Parathyroid adenoma (tissue), 2 donors: ENCODE measurements around the gene ARHGAP30.

Source experiments
- H2AFZ ChIP-seq: fragments of 300-600 bp; sonication (generic); one replicate; pipeline ENCODE4 v1.7.0; 2017; ENCODE audit warnings: antibody characterized with exemption, mild to moderate bottlenecking
- H3K27ac ChIP-seq: fragments of 300-600 bp; sonication (generic); one replicate; pipeline ENCODE4 v1.7.0; 2017
- H3K27me3 ChIP-seq: fragments of 300-600 bp; sonication (generic); one replicate; pipeline ENCODE4 v1.7.0; 2017; ENCODE audit warnings: low read length; ENCODE audit not compliant: control insufficient read depth, insufficient read depth
- H3K36me3 ChIP-seq: fragments of 300-600 bp; sonication (generic); one replicate; pipeline ENCODE4 v1.7.0; 2017; ENCODE audit warnings: low read length; ENCODE audit not compliant: control insufficient read depth, insufficient read depth
- H3K4me1 ChIP-seq: fragments of 300-600 bp; sonication (generic); one replicate; pipeline ENCODE4 v1.7.0; 2017; ENCODE audit warnings: control low read depth
- H3K4me2 ChIP-seq: fragments of 300-600 bp; sonication (generic); one replicate; pipeline ENCODE4 v1.7.0; 2017; ENCODE audit warnings: low read length
- H3K4me3 ChIP-seq: fragments of 300-600 bp; sonication (generic); one replicate; pipeline ENCODE4 v1.7.0; 2017; ENCODE audit warnings: low read depth, low read length
- H3K79me2 ChIP-seq: fragments of 300-600 bp; sonication (generic); one replicate; pipeline ENCODE4 v1.7.0; 2017; ENCODE audit warnings: control low read depth
- H3K9ac ChIP-seq: fragments of 300-600 bp; sonication (generic); one replicate; pipeline ENCODE4 v1.7.0; 2017; ENCODE audit warnings: mild to moderate bottlenecking
- H3K9me3 ChIP-seq: fragments of 300-600 bp; sonication (generic); one replicate; pipeline ENCODE4 v1.7.0; 2017; ENCODE audit warnings: low read length; ENCODE audit not compliant: control insufficient read depth
- TF ChIP-seq, protein P1 (sequence below): fragments of 300-600 bp; sonication (generic); IDR thresholded peaks from one replicate; pipeline ENCODE4 v1.7.0; 2017; ENCODE audit warnings: antibody characterized with exemption, mild to moderate bottlenecking
- donor health status: primary hyperparathyroidism.

Gene ARHGAP30

DNA sequence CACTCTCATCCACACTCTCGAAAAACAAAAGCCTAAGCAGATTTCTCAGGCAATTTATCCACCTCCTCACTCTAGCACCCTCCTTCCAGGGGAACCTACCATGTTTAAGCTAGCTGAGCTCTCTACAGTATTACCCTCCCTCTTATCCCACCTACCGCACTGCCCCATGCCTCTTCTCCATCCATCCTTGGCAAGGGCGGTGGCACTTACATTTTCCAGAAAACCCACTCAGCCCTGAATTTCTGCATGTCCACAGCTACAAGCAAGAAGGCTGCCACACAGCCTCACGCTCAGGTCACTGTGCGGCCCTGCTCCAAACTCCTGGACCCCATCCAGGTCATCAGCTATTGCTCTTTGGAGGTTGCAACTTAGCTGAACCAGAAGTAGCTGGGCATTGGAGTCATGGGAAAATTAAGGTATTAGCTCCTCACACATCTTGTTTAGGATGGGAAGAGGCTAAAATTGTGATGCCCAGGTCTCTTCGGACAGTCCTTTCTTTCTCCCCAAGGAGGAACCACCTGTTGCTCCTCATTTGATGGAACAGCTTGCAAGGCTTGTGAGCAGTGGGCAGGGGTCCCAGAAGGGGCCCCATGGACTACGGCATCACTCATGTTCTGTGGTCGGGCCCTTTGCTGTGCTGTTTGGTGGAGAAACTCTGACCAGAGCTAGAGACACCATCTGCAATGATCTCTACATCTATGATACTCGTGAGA is 29.6 kb upstream of the ARHGAP30 start:
- Histone ChIP-seq H3K79me2 (no peaks in the 10 kb centered on the region), H3K9me3 (no peaks in the 10 kb centered on the region), H3K27ac (no peak overlapping the region), H3K4me2 (peak overlapping the region; percentile 71), H3K9ac (no peak overlapping the region), H3K36me3 (no peaks in the 10 kb centered on the region), H3K27me3 (no peaks in the 10 kb centered on the region), H2AFZ (peak overlapping the region; percentile 83), H3K4me3 (peak overlapping the region; percentile 65), H3K4me1 (no peaks in the 10 kb centered on the region)
- TF ChIP-seq, protein P1, sequence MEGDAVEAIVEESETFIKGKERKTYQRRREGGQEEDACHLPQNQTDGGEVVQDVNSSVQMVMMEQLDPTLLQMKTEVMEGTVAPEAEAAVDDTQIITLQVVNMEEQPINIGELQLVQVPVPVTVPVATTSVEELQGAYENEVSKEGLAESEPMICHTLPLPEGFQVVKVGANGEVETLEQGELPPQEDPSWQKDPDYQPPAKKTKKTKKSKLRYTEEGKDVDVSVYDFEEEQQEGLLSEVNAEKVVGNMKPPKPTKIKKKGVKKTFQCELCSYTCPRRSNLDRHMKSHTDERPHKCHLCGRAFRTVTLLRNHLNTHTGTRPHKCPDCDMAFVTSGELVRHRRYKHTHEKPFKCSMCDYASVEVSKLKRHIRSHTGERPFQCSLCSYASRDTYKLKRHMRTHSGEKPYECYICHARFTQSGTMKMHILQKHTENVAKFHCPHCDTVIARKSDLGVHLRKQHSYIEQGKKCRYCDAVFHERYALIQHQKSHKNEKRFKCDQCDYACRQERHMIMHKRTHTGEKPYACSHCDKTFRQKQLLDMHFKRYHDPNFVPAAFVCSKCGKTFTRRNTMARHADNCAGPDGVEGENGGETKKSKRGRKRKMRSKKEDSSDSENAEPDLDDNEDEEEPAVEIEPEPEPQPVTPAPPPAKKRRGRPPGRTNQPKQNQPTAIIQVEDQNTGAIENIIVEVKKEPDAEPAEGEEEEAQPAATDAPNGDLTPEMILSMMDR: no peak

DNA sequence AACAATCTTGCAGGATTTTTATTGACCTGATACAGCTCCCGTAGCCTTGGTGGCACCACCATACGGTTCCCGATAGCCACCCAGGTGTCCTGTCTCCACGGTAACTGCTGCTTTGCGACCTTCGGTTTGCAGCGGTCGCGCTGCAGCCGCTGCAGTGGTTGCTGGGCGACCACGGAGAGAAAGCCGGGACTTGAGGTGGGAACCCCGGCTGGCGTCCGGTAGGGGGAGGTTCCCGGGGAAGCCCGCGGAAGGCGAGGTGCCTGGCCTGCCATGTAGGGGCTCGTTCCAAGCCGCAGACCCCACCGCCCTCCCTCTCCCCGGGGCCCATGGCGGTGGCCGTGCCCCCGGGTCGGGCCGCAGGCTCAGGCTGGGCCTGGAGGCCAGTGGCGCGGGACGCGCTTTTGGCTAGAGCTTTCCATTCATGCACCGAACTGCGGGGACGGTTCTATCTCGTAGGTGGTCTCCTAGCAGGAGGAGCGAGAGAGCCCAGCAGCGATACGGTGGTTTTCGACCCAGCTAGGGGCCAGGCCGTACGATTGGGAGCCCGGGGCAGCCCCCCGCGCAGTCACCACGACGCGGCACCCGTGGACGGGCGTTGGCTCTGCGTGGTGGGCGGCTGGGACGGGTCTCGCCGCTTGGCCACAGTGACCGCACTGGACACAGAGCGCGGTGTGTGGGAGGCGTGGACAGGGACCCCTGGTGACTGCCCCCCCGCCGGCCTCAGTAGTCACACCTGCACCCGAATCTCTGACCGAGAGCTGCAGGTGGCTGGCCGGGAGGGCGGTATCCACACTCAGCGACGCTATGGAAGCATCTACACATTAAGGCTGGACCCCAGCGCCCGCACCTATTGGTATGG is 28.7 kb upstream of the ARHGAP30 start, which contains the start of gene KLHDC9:
Gene KLHDC9 (plus strand): TSS at position 152 of the 859 bp plus-strand sequence. CDS start 175 bp downstream, at position 327.
- Histone ChIP-seq H3K27me3 (no peaks in the 10 kb centered on the region), H3K4me3 (peak within 1 kb of the TSS; percentile 65), H3K9ac (no peak within 1 kb of the TSS), H3K27ac (peak within 1 kb of the TSS; percentile 58), H3K4me2 (peak within 1 kb of the TSS; percentile 71), H3K36me3 (no peaks in the 10 kb centered on the region), H3K79me2 (no peaks in the 10 kb centered on the region), H3K9me3 (no peaks in the 10 kb centered on the region), H2AFZ (peak within 1 kb of the TSS; percentile 83), H3K4me1 (no peaks in the 10 kb centered on the region)
- TF ChIP-seq, protein P1: peak; percentile 27

DNA sequence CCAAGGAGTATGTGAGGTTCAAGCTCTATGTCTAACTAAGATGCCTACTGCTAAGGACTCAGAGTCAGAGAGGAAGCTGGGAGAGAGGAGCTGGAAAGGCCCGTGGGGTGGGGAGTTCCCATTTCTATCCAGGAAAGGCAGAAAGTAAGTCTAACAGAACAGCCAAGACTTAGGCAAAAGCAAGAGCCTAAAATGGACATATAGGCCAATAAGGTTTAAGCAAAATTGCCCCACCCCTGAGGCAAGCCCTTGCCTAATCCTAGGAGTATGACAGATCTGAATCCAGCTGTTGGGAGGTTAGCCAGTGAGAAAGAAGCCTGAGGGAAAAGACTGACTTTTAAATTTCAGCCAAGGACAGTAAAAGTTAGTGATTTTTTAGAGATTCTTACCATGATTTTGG is 26.8 kb upstream of the ARHGAP30 start:
- no peak overlapping the region for H3K4me2 ChIP-seq

DNA sequence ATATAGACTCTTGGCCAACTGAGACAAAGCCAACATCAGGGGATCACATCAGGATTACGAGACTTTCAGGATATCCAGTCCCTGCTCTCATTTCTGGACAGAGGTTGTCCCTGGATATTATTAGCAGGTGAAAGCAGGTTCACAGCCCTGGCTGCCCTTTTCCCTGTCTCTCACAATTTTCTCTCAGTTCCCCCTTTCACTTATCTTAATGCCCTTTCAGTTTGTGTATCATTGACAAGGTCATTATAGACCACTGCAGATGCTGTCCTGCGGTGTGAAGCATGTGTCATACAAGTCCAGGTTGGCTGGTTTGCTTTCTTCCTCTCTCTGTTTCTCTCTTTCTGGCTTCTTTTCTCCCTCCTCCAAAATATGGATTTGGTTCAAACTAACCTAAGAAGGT is 26.3 kb upstream of the ARHGAP30 start:
- no peaks in the 10 kb centered on the region for H3K79me2 ChIP-seq
- H3K9me3 ChIP-seq: no peaks in the 10 kb centered on the region
- no peak overlapping the region for H2AFZ ChIP-seq
- TF ChIP-seq, protein P1: no peak
- H3K27me3 ChIP-seq: no peaks in the 10 kb centered on the region
- H3K27ac ChIP-seq: no peak overlapping the region
- no peaks in the 10 kb centered on the region for H3K36me3 ChIP-seq
- no peak overlapping the region for H3K9ac ChIP-seq
- H3K4me2 ChIP-seq: no peak overlapping the region
- H3K4me1 ChIP-seq: no peaks in the 10 kb centered on the region
- H3K4me3 ChIP-seq: no peak overlapping the region

More for the DNA sequence above, 26.8 kb upstream of the ARHGAP30 start:
- H3K27ac ChIP-seq: no peak overlapping the region
- no peaks in the 10 kb centered on the region for H3K36me3 ChIP-seq
- H3K9me3 ChIP-seq: no peaks in the 10 kb centered on the region
- no peaks in the 10 kb centered on the region for H3K79me2 ChIP-seq
- no peaks in the 10 kb centered on the region for H3K4me1 ChIP-seq
- no peaks in the 10 kb centered on the region for H3K27me3 ChIP-seq
- no peak overlapping the region for H3K9ac ChIP-seq
- no peak overlapping the region for H3K4me3 ChIP-seq
- no peak overlapping the region for H2AFZ ChIP-seq
- TF ChIP-seq, protein P1: no peak
